Glomerular endothelial cell (primary cell): ENCODE data around the gene C18orf32. TPM values are rescaled to one million over a fixed set of nuclear protein-coding genes. Genes with fewer than 3 reads are reported as not detected.
"Not testable (repeated sequence)": the region's sequence is repeated elsewhere in the genome, so short reads cannot be mapped to it uniquely, and the experiment has no call there.

ENCODE experiments used
- DNase-seq: peaks from one replicate; pipeline ENCODE4 v3.0.0-alpha.2; 2011; ENCODE audit warnings: low read depth, low spot score; ENCODE audit errors: extremely low read depth
- total RNA-seq: library from RNA; depleted of rRNA; stranded (reverse); fragments of >200 nt; gene quantifications from 2 replicates; pipeline ENCODE4 v1.2.3, GENCODE V29; 2015

The C18orf32 gene
- total RNA-seq, 1 donor from 2014 or later: 41.0 TPM

GRCh38 chr18:49503931-49504330, 16.9 kb upstream of the C18orf32 start:
- no peak for DNase-seq

- DNase-seq: no peak
Observed at GRCh38 chr18:49500201-49500921, 13.3 kb upstream of the C18orf32 start.

- no peak for DNase-seq
Observed at GRCh38 chr18:49499046-49499637, 12.1 kb upstream of the C18orf32 start.

- DNase-seq: no peak
Observed at GRCh38 chr18:49495480-49495879, 8.4 kb upstream of the C18orf32 start.

- DNase-seq: no peak
Observed at GRCh38 chr18:49495076-49495475, 8.0 kb upstream of the C18orf32 start.

- no peak for DNase-seq
Observed at GRCh38 chr18:49494660-49495059, 7.6 kb upstream of the C18orf32 start.

GRCh38 chr18:49492694-49493033, 5.6 kb upstream of the C18orf32 start:
- no peak for DNase-seq

- peak; percentile 100 for DNase-seq
Observed at GRCh38 chr18:49491857-49492693, 5.0 kb upstream of the C18orf32 start, which contains the start of gene RPL17. RPL17 (minus strand) TSS chr18:49492465.

GRCh38 chr18:49491534-49491856, 4.5 kb upstream of the C18orf32 start:
- no peak for DNase-seq

- no peak for DNase-seq
Observed at GRCh38 chr18:49490246-49490762, 3.3 kb upstream of the C18orf32 start.

GRCh38 chr18:49487711-49488310, 777 bp upstream of the C18orf32 start:
- DNase-seq: no peak

- no peak for DNase-seq
Observed at GRCh38 chr18:49486606-49486952, 455 bp downstream of the C18orf32 start.

- no peak for DNase-seq
Observed at GRCh38 chr18:49486134-49486533, 900 bp downstream of the C18orf32 start.

- no peak for DNase-seq
Observed at GRCh38 chr18:49483198-49483597, 3.8 kb downstream of the C18orf32 start.

GRCh38 chr18:49481907-49482306, 5.1 kb downstream of the C18orf32 start:
- no peak for DNase-seq

- no peak for DNase-seq
Observed at GRCh38 chr18:49481317-49481716, 5.7 kb downstream of the C18orf32 start.

GRCh38 chr18:49479381-49480137, 7.5 kb downstream of the C18orf32 start:
- no peak for DNase-seq

GRCh38 chr18:49476664-49477411, 10.2 kb downstream of the C18orf32 start:
- DNase-seq: peak; percentile 73

GRCh38 chr18:49474935-49475334, 12.1 kb downstream of the C18orf32 start:
- DNase-seq: not testable (repeated sequence)

- no peak for DNase-seq
Observed at GRCh38 chr18:49473721-49474120, 13.3 kb downstream of the C18orf32 start.
